ENCODE results near the gene ARID3A. TPM values are rescaled to one million over a fixed set of nuclear protein-coding genes. Genes with fewer than 3 reads are reported as not detected.

ARID3A gene
- total RNA-seq, 1 experiment from 2014 or later: 239 TPM

DNA sequence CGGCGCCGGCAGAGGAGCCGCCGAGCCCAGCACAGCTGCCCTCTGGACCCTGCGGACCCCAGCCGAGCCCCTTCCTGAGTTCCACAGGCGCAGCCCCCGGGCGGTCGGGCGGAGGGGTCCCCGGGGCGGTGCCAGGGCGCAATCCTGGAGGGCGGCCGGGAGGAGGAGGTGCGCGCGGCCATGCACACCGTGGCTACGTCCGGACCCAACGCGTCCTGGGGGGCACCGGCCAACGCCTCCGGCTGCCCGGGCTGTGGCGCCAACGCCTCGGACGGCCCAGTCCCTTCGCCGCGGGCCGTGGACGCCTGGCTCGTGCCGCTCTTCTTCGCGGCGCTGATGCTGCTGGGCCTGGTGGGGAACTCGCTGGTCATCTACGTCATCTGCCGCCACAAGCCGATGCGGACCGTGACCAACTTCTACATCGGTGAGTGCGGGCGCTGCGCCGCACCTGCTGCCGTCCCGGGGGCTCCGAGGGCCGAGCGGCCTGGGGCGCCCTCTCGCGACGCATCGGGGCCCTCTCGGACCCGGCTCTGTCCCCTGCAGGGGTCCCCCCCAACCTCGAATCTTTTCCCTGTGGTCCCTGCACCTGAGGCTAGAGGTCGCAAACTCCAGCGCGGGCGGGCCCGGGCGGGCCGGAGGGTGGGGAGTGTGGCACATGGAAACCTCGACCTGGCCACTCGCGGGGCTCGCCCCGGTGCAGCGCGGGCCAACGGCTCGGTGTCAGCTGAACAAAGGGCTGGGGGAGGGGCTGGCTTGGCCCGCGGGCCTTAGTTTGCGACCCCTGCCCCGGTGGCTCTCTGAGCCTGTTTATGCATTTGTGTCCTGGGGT, 8.3 kb upstream of the ARID3A start, which contains the start of gene KISS1R:
Gene KISS1R, plus strand, starts transcription at position 11 of the 829 bp plus-strand sequence. Its CDS starts 170 bp downstream, at position 181.
- ChIA-PET CTCF (no interaction called here), POLR2A (no interaction called here)
- H3K27me3 Mint-ChIP-seq (ENCODE audit: insufficient read depth, unreplicated experiment): no peaks in the 10 kb centered on the region

GRCh38 chr19:918152-918437, 7.7 kb upstream of the ARID3A start:
- peak overlapping the region; percentile 87 for H3K4me3 ChIP-seq (ENCODE audit: low read depth, low read length)
- CTCF ChIA-PET: no interaction called here
- H3K27me3 Mint-ChIP-seq (ENCODE audit: insufficient read depth, unreplicated experiment): no peaks in the 10 kb centered on the region

More for the DNA sequence above, 8.3 kb upstream of the ARID3A start, which contains the start of gene KISS1R:
- peak within 1 kb of the TSS; percentile 69 for H3K4me3 Mint-ChIP-seq (ENCODE audit: unreplicated experiment)
- peaks cover 12% of the 10 kb centered on the region for H3K36me3 Mint-ChIP-seq (ENCODE audit: insufficient read depth, unreplicated experiment)
- TSS peak; percentile 71 for BruUV-seq (replicated peaks)
- 0 out of 2 replicates have a peak, but pooled peaks cover 9% of the 10 kb centered on the region for H3K4me1 ChIP-seq
- H3K9me3 ChIP-seq: no peaks in the 10 kb centered on the region
- no peaks in the 10 kb centered on the region for H3K4me1 Mint-ChIP-seq (ENCODE audit: low read depth, unreplicated experiment)
- no peaks in the 10 kb centered on the region for H3K27me3 ChIP-seq (replicated peaks; ENCODE audit: control insufficient read depth, insufficient read depth, low read length)
- TF ChIP-seq CTCF (IDR thresholded peaks at IDR 0.05; ENCODE audit: insufficient read depth in 1 of 2, low read depth in 1 of 2, low read length in 1 of 2, severe bottlenecking in 1 of 2, unreplicated experiment in 1 of 2): peak; percentile 51 to 68
- peak within 1 kb of the TSS; percentile 87 for H3K4me3 ChIP-seq (ENCODE audit: low read depth, low read length)
- no peak within 1 kb of the TSS for H3K27ac Mint-ChIP-seq (ENCODE audit: unreplicated experiment)
- H3K36me3 ChIP-seq (ENCODE audit: control insufficient read depth, insufficient read depth, low read length): no peaks in the 10 kb centered on the region
- intact Hi-C loops (cut with micrococcal nuclease; ENCODE audit: unreplicated experiment): loop anchor here (1.0 kb wide), 1 partner anchor 147 kb away; no protein-coding TSS in a partner anchor
- DNase-seq: peak; percentile 74 to 84
- no peaks in the 10 kb centered on the region for H3K9me3 Mint-ChIP-seq (ENCODE audit: unreplicated experiment)

More at GRCh38 chr19:918152-918437, 7.7 kb upstream of the ARID3A start:
- intact Hi-C loops (cut with micrococcal nuclease; ENCODE audit: unreplicated experiment): no loop called here
- H3K4me1 Mint-ChIP-seq (ENCODE audit: low read depth, unreplicated experiment): no peaks in the 10 kb centered on the region
- H3K9me3 Mint-ChIP-seq (ENCODE audit: unreplicated experiment): no peaks in the 10 kb centered on the region
- H3K27me3 ChIP-seq (replicated peaks; ENCODE audit: control insufficient read depth, insufficient read depth, low read length): no peaks in the 10 kb centered on the region
- no peaks in the 10 kb centered on the region for H3K9me3 ChIP-seq
- no peak overlapping the region for H3K27ac Mint-ChIP-seq (ENCODE audit: unreplicated experiment)
- no peaks in the 10 kb centered on the region for H3K36me3 ChIP-seq (ENCODE audit: control insufficient read depth, insufficient read depth, low read length)
- H3K36me3 Mint-ChIP-seq (ENCODE audit: insufficient read depth, unreplicated experiment): peaks cover 12% of the 10 kb centered on the region
- BruUV-seq (replicated peaks): no TSS peak
- DNase-seq: no peak
- 0 out of 2 replicates have a peak, but pooled peaks cover 9% of the 10 kb centered on the region for H3K4me1 ChIP-seq
- TF ChIP-seq CTCF (IDR thresholded peaks at IDR 0.05; ENCODE audit: insufficient read depth in 1 of 2, low read depth in 1 of 2, low read length in 1 of 2, severe bottlenecking in 1 of 2, unreplicated experiment in 1 of 2): no peak
- POLR2A ChIA-PET: no interaction called here
- H3K4me3 Mint-ChIP-seq (ENCODE audit: unreplicated experiment): peak overlapping the region; percentile 69
